PC-9 (cell line): ENCODE results near the gene RORB.

ENCODE experiments used
- CTCF ChIP-seq: fragments of 200-600 bp; sonication (generic); conservative IDR thresholded peaks from 2 replicates; pipeline ENCODE4 v1.6.1; 2017; ENCODE audit warnings: mixed run types, antibody characterized with exemption, mild to moderate bottlenecking, moderate library complexity
- EZH2 ChIP-seq: fragments of 200-600 bp; sonication (generic); IDR thresholded peaks from 2 replicates; pipeline ENCODE4 v1.8.0; 2017; ENCODE audit warnings: antibody characterized with exemption, low read depth

DNA sequence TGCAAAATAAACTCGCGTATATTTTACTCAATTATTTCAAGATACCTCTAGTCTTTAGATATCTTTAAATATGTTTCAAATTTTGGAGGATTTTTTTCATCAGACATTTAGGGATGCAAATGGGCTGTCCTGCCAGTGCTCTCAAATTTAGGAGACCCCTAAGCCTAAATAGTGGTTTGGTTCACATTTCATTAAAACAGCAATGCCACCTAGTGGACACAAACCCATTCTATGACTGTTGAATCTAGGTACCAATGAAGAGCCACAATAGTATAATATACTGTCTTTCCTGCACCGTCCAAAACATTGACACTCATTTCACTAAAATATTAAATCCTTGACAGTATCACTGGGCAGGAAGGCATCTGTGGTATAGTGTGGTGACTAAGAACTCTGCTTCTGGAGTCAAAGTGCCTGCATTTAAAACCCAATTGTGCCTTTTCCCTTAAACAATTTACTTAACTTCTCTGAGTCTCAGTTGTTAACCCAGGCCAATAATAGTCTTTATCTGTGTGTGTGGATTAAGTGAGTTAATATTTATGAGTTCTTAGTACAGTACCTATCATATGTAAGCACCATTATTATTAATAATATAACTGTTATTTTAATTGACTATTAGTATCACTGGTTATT, 148.0 kb downstream of the RORB start:
- TF ChIP-seq CTCF (peak; percentile 71), EZH2 (no peak)
